ENCODE results near the gene FCHO2.

DNA sequence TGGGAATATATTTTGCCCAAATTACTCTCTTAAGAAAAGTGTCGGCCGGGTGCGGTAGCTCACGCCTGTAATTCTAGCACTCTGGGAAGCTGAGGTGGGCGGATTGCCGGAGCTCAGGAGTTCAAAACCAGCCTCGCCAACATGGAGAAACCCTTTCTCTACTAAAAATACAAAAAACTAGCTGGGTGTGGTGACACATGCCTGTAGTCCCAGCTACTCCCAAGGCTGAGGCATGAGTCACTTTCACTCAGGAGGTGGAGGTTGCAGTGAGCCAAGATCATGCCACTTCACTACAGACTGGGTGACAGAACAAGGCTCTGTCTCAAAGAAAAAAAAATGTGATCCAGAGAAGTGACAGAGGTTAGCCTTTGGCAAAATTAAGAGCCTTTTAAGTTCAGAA lies 138.1 kb downstream of the FCHO2 start:
- TF ChIP-seq EZH2 (IDR thresholded peaks at IDR 0.05; ENCODE audit: borderline replicate concordance, low read length): no peak
- TF ChIP-seq, protein P1, sequence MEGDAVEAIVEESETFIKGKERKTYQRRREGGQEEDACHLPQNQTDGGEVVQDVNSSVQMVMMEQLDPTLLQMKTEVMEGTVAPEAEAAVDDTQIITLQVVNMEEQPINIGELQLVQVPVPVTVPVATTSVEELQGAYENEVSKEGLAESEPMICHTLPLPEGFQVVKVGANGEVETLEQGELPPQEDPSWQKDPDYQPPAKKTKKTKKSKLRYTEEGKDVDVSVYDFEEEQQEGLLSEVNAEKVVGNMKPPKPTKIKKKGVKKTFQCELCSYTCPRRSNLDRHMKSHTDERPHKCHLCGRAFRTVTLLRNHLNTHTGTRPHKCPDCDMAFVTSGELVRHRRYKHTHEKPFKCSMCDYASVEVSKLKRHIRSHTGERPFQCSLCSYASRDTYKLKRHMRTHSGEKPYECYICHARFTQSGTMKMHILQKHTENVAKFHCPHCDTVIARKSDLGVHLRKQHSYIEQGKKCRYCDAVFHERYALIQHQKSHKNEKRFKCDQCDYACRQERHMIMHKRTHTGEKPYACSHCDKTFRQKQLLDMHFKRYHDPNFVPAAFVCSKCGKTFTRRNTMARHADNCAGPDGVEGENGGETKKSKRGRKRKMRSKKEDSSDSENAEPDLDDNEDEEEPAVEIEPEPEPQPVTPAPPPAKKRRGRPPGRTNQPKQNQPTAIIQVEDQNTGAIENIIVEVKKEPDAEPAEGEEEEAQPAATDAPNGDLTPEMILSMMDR (conservative IDR thresholded peaks at IDR 0.05 in 1 of 2, IDR thresholded peaks at IDR 0.05 in 1 of 2; ENCODE audit: extremely low read depth in 1 of 2, insufficient read depth in 1 of 2, low read depth in 1 of 2, low read length in 2 of 2): no peak

All from mammary epithelial cell (primary cell).